K562 (cell line): ENCODE measurements around the gene SOX12. TPM values are rescaled to one million over a fixed set of nuclear protein-coding genes. Genes with fewer than 3 reads are reported as not detected.

Source experiments
- CHD1 ChIP-seq: fragments of 200-600 bp; sonication (generic); IDR thresholded peaks from one replicate; pipeline ENCODE4 v1.6.1; 2012; ENCODE audit warnings: mild to moderate bottlenecking, moderate library complexity, low read length, inconsistent platforms
- FOS ChIP-seq: IDR thresholded peaks from 3 replicates; pipeline ENCODE4 v1.6.1; 2011; ENCODE audit not compliant: insufficient read length; ENCODE audit errors: extremely low read depth
- MYC ChIP-seq, 2 experiments: fragments of 250-450 bp in 1 of 2; sonication (Bioruptor Pico) in 1 of 2; IDR thresholded peaks; 2 replicates each; pipeline versions ENCODE4 v1.5.1 to v1.6.1; 2012 to 2021; ENCODE audit warnings: low read depth in 2 of 2, borderline replicate concordance in 1 of 2, improper control_type of control experiment in 1 of 2, low read length in 1 of 2, mild to moderate bottlenecking in 1 of 2, moderate library complexity in 1 of 2
- RBM39 ChIP-seq: fragments of 200-400 bp; formaldehyde crosslinking; optimal IDR thresholded peaks from 2 replicates; pipeline ENCODE3; 2018; ENCODE audit warnings: low read depth, low read length
- SP1 ChIP-seq: sonication (generic); formaldehyde crosslinking; IDR thresholded peaks from 2 replicates; pipeline ENCODE4 v1.8.1; 2022; ENCODE audit warnings: mild to moderate bottlenecking, missing genetic modification reagents
- SRSF9 ChIP-seq: fragments of 200-400 bp; formaldehyde crosslinking; IDR thresholded peaks from 2 replicates; pipeline ENCODE4 v1.6.1; 2017; ENCODE audit warnings: low read depth, low read length, borderline replicate concordance
- ZFX ChIP-seq: sonication (generic); formaldehyde crosslinking; IDR thresholded peaks from 2 replicates; pipeline ENCODE4 v1.8.0; 2022; ENCODE audit warnings: mild to moderate bottlenecking, missing genetic modification reagents, moderate library complexity
- ZNF165 ChIP-seq: fragments of 250-450 bp; sonication (Bioruptor Pico); IDR thresholded peaks from 2 replicates; pipeline ENCODE4 v1.4.0; 2020; ENCODE audit warnings: borderline replicate concordance
- ZNF282 ChIP-seq: sonication (generic); formaldehyde crosslinking; IDR thresholded peaks from 2 replicates; pipeline ENCODE4 v1.8.1; 2023; ENCODE audit warnings: missing genetic modification reagents
- ZNF830 ChIP-seq: fragments of 250-450 bp; sonication (Bioruptor Pico); IDR thresholded peaks from 2 replicates; pipeline ENCODE4 v1.5.0; 2021; ENCODE audit warnings: mild to moderate bottlenecking
- polyA plus RNA-seq, 8 experiments: library from polyadenylated mRNA; depleted of rRNA in 4 of 8; stranded (reverse) in 5 of 8; unstranded in 3 of 8; fragments of >200 nt; fragmentation: Nextera tagmentation in 2 of 8; fragmentation: Illumina TruSeq in 1 of 8; extraction: Ambion mirVana in 2 of 8; extraction: Trizol in 1 of 8; gene quantifications; 2 replicates each; pipeline versions ENCODE4 v1.2.1 to v1.2.3, GENCODE V29; 2011 to 2014; ENCODE audit warnings: inconsistent platforms in 1 of 8, missing spikeins in 1 of 8
- total RNA-seq, 7 experiments: library from RNA; depleted of rRNA in 6 of 7; stranded (reverse); fragments of >200 nt in 6 of 7; fragmentation: Illumina TruSeq in 2 of 7; extraction: Trizol in 2 of 7; gene quantifications; 2 replicates each; pipeline versions ENCODE4 v1.2.1 to v1.2.3, GENCODE V29; 2011 to 2021; ENCODE audit warnings: low replicate concordance in 1 of 7
- TF ChIP-seq, protein P1 (sequence below): fragments of 450-650 bp; formaldehyde crosslinking; conservative IDR thresholded peaks from 2 replicates; pipeline ENCODE4 v1.4.0; 2022; ENCODE audit warnings: mild to moderate bottlenecking, missing genetic modification characterization
- TF ChIP-seq, protein P2 (sequence below): fragments of 450-650 bp; IDR thresholded peaks from 2 replicates; pipeline ENCODE4 v1.6.1; 2016; ENCODE audit warnings: borderline replicate concordance
- TF ChIP-seq, protein P3 (sequence below), 2 experiments: fragments of 450-650 bp; IDR thresholded peaks; 2 replicates each; pipeline ENCODE4 v1.6.1; 2018; ENCODE audit warnings: mild to moderate bottlenecking in 2 of 2, low read depth in 1 of 2; ENCODE audit not compliant: partially characterized antibody in 2 of 2
- TF ChIP-seq, protein P4 (sequence below): sonication (generic); formaldehyde crosslinking; IDR thresholded peaks from 2 replicates; pipeline ENCODE4 v1.8.0; 2022; ENCODE audit warnings: mild to moderate bottlenecking, missing genetic modification reagents, borderline replicate concordance
- TF ChIP-seq, protein P5 (sequence below): fragments of 450-650 bp; formaldehyde crosslinking; IDR thresholded peaks from 2 replicates; pipeline ENCODE4 v1.4.0; 2022; ENCODE audit warnings: missing genetic modification characterization

SOX12 gene
- total and polyA plus RNA-seq, 9 of the 15 experiments (the other 6 are each of a cell fraction or from before 2014, with no cell fraction given), result 0.42 to 26.3 (median 2.6) TPM

DNA sequence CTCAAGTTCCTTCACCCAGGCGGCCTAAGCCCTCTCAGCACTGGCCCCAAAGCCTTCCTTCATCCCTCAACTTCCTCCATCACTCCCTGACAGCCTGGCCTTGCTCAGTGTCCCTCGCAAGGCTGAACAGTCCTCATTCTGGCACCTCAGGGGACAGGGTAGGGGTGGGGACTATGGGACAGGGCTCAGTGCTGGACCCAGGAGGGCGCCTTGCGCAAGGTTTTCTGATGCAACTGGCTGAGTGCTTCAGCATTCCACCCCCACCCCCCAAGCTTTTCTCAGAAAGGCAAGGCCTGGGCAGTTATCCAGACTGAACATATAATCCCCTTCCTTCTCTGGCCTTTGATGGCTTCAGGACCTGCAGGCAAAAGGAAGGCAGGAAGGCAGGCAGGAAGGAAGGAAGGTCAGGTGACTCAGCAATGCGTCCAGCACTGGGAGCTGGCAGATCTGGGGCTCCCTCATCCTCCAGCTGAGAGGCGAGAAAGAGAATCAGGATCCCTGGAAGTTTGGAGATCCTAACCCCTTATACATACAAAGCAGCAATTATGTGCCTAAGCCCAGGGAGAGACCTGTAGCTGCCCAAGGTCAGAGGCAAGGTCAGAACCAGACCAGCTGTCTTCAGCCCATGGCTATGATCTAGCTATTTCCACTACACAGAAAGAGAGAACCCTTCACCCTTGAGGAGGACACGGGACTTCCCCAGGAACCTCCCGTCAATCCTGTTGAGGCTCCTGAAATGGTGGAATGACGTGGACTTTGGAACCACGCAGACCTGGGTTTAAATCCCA lies 46.6 kb downstream of the SOX12 start (continued):
- TF ChIP-seq ZNF282 (no peak), MYC (IDR thresholded peaks at IDR 0.05; ENCODE audit: low read depth, low read length) (peak; percentile 92), MYC (CRISPR knock-in tag; IDR thresholded peaks at IDR 0.05; ENCODE audit: borderline replicate concordance, low read depth) (no peak), CHD1 (peak; percentile 17), ZNF830 (CRISPR knock-in tag) (peak; percentile 63; the same call in 1 of the 2 replicates), ZNF165 (no peak), ZFX (CRISPR knock-in tag) (peak; percentile 75), RBM39 (no peak), SP1 (CRISPR knock-in tag) (0 out of 2 replicates have a peak, but pooled peaks have one; percentile 61), SRSF9 (no peak), FOS (no peak)
- TF ChIP-seq, protein P1, sequence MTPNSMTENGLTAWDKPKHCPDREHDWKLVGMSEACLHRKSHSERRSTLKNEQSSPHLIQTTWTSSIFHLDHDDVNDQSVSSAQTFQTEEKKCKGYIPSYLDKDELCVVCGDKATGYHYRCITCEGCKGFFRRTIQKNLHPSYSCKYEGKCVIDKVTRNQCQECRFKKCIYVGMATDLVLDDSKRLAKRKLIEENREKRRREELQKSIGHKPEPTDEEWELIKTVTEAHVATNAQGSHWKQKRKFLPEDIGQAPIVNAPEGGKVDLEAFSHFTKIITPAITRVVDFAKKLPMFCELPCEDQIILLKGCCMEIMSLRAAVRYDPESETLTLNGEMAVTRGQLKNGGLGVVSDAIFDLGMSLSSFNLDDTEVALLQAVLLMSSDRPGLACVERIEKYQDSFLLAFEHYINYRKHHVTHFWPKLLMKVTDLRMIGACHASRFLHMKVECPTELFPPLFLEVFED (CRISPR knock-in tag), result 0 out of 2 replicates have a peak, but pooled peaks have one; percentile 30
- TF ChIP-seq, protein P2, sequence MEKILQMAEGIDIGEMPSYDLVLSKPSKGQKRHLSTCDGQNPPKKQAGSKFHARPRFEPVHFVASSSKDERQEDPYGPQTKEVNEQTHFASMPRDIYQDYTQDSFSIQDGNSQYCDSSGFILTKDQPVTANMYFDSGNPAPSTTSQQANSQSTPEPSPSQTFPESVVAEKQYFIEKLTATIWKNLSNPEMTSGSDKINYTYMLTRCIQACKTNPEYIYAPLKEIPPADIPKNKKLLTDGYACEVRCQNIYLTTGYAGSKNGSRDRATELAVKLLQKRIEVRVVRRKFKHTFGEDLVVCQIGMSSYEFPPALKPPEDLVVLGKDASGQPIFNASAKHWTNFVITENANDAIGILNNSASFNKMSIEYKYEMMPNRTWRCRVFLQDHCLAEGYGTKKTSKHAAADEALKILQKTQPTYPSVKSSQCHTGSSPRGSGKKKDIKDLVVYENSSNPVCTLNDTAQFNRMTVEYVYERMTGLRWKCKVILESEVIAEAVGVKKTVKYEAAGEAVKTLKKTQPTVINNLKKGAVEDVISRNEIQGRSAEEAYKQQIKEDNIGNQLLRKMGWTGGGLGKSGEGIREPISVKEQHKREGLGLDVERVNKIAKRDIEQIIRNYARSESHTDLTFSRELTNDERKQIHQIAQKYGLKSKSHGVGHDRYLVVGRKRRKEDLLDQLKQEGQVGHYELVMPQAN, result no peak
- TF ChIP-seq, protein P3, sequence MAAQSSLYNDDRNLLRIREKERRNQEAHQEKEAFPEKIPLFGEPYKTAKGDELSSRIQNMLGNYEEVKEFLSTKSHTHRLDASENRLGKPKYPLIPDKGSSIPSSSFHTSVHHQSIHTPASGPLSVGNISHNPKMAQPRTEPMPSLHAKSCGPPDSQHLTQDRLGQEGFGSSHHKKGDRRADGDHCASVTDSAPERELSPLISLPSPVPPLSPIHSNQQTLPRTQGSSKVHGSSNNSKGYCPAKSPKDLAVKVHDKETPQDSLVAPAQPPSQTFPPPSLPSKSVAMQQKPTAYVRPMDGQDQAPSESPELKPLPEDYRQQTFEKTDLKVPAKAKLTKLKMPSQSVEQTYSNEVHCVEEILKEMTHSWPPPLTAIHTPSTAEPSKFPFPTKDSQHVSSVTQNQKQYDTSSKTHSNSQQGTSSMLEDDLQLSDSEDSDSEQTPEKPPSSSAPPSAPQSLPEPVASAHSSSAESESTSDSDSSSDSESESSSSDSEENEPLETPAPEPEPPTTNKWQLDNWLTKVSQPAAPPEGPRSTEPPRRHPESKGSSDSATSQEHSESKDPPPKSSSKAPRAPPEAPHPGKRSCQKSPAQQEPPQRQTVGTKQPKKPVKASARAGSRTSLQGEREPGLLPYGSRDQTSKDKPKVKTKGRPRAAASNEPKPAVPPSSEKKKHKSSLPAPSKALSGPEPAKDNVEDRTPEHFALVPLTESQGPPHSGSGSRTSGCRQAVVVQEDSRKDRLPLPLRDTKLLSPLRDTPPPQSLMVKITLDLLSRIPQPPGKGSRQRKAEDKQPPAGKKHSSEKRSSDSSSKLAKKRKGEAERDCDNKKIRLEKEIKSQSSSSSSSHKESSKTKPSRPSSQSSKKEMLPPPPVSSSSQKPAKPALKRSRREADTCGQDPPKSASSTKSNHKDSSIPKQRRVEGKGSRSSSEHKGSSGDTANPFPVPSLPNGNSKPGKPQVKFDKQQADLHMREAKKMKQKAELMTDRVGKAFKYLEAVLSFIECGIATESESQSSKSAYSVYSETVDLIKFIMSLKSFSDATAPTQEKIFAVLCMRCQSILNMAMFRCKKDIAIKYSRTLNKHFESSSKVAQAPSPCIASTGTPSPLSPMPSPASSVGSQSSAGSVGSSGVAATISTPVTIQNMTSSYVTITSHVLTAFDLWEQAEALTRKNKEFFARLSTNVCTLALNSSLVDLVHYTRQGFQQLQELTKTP (IDR thresholded peaks at IDR 0.05; ENCODE audit: low read depth in 1 of 2, partially characterized antibody in 2 of 2), result peak; percentile 87 to 94
- TF ChIP-seq, protein P4, sequence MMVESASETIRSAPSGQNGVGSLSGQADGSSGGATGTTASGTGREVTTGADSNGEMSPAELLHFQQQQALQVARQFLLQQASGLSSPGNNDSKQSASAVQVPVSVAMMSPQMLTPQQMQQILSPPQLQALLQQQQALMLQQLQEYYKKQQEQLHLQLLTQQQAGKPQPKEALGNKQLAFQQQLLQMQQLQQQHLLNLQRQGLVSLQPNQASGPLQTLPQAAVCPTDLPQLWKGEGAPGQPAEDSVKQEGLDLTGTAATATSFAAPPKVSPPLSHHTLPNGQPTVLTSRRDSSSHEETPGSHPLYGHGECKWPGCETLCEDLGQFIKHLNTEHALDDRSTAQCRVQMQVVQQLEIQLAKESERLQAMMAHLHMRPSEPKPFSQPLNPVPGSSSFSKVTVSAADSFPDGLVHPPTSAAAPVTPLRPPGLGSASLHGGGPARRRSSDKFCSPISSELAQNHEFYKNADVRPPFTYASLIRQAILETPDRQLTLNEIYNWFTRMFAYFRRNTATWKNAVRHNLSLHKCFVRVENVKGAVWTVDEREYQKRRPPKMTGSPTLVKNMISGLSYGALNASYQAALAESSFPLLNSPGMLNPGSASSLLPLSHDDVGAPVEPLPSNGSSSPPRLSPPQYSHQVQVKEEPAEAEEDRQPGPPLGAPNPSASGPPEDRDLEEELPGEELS, result no peak
- TF ChIP-seq, protein P5, sequence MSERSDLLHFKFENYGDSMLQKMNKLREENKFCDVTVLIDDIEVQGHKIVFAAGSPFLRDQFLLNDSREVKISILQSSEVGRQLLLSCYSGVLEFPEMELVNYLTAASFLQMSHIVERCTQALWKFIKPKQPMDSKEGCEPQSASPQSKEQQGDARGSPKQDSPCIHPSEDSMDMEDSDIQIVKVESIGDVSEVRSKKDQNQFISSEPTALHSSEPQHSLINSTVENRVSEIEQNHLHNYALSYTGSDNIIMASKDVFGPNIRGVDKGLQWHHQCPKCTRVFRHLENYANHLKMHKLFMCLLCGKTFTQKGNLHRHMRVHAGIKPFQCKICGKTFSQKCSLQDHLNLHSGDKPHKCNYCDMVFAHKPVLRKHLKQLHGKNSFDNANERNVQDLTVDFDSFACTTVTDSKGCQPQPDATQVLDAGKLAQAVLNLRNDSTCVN (CRISPR knock-in tag), result peak; percentile 3; the same call in 1 of the 2 replicates
